Loucy (cell line): ENCODE data around the gene FCRL6.

Source experiments
- EZH2phosphoT487 ChIP-seq: fragments of 200-600 bp; IDR thresholded peaks from 2 replicates; pipeline ENCODE4 v1.6.1; 2018; ENCODE audit warnings: antibody characterized with exemption, mild to moderate bottlenecking, moderate library complexity, borderline replicate concordance
- TF ChIP-seq, protein P1 (sequence below): fragments of 200-600 bp; sonication (generic); conservative IDR thresholded peaks from 2 replicates; pipeline ENCODE4 v1.5.1; 2014; ENCODE audit warnings: mild to moderate bottlenecking, antibody characterized with exemption, low read length

GRCh38 chr1:159781992-159782391 is 20.2 kb upstream of the FCRL6 start:
- TF ChIP-seq, protein P1, sequence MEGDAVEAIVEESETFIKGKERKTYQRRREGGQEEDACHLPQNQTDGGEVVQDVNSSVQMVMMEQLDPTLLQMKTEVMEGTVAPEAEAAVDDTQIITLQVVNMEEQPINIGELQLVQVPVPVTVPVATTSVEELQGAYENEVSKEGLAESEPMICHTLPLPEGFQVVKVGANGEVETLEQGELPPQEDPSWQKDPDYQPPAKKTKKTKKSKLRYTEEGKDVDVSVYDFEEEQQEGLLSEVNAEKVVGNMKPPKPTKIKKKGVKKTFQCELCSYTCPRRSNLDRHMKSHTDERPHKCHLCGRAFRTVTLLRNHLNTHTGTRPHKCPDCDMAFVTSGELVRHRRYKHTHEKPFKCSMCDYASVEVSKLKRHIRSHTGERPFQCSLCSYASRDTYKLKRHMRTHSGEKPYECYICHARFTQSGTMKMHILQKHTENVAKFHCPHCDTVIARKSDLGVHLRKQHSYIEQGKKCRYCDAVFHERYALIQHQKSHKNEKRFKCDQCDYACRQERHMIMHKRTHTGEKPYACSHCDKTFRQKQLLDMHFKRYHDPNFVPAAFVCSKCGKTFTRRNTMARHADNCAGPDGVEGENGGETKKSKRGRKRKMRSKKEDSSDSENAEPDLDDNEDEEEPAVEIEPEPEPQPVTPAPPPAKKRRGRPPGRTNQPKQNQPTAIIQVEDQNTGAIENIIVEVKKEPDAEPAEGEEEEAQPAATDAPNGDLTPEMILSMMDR: no peak
- TF ChIP-seq EZH2phosphoT487: no peak
